ENCODE measurements around the gene PTPRM. TPM values are rescaled to one million over a fixed set of nuclear protein-coding genes. Genes with fewer than 3 reads are reported as not detected.

Gene PTPRM
- total and polyA plus RNA-seq, 2 of the 4 experiments (the other 2 are of a cell fraction), result 28.3 to 51.2 TPM

GRCh38 chr18:7918701-7919100 lies 351.6 kb downstream of the PTPRM start:
- no peak overlapping the region for H3K23ac ChIP-seq (ENCODE audit: low read depth, low read length)
- no peak overlapping the region for H3K56ac ChIP-seq (ENCODE audit: extremely low read depth, insufficient read depth, low read length)
- whole genome bisulfite sequencing, 2 experiments (ENCODE audit: extremely low coverage in 2 of 2, insufficient read length in 1 of 2), result no CpG with 5 or more reads among the region's 2 CpGs
- DNase-seq, result no peak
- no peak overlapping the region for H4K8ac ChIP-seq (ENCODE audit: low read depth in 2 of 2, low read length in 2 of 2)
- H3K14ac ChIP-seq (replicated peaks; ENCODE audit: low read depth, low read length), result no peak overlapping the region
- no peak overlapping the region for H4K91ac ChIP-seq (ENCODE audit: insufficient read depth, low read depth, low read length)
- H3K9ac ChIP-seq (ENCODE audit: low read depth, low read length), result no peak overlapping the region
- ATAC-seq (ENCODE audit: low read depth), result no peak
- no peaks in the 10 kb centered on the region for H3K27me3 ChIP-seq (ENCODE audit: control insufficient read depth, insufficient read depth, low read length)
- no peaks in the 10 kb centered on the region for H3K9me3 ChIP-seq (ENCODE audit: control insufficient read depth, insufficient read depth, low read length)
- CTCF ChIA-PET, result interaction anchor here (0.7 to 1.2 kb wide), 2 partner anchors 10 to 73 kb away, joined by 3 read pairs; no protein-coding TSS in a partner anchor
- no peak overlapping the region for H2AK5ac ChIP-seq (ENCODE audit: low read depth, low read length)
- no peaks in the 10 kb centered on the region for H3K36me3 ChIP-seq (ENCODE audit: control insufficient read depth, insufficient read depth, low read length)
- no peak overlapping the region for H4K5ac ChIP-seq (ENCODE audit: low read depth, low read length)
- H3K18ac ChIP-seq (ENCODE audit: low read depth, low read length), result no peak overlapping the region; the same call in 1 of the 2 replicates
- POLR2A ChIA-PET (ENCODE audit: unreplicated experiment), result no interaction called here
- H2AFZ ChIP-seq (replicated peaks; ENCODE audit: low read length, poor library complexity), result no peak overlapping the region
- H3K4me1 ChIP-seq (ENCODE audit: control insufficient read depth, insufficient read depth, low read length), result peaks cover 10% of the 10 kb centered on the region
- no peak overlapping the region for H2BK120ac ChIP-seq (ENCODE audit: low read depth, low read length)
- H2BK15ac ChIP-seq (ENCODE audit: low read depth, low read length), result no peak overlapping the region
- intact Hi-C loops (cut with micrococcal nuclease), result no loop called here
- H3K79me1 ChIP-seq (ENCODE audit: low read depth in 1 of 2, low read length in 2 of 2), result peaks cover 3 to 14% of the 10 kb centered on the region in 2 experiments
- dilution Hi-C loops (cut with HindIII; ENCODE audit: low sequenced_read_pairs, unreplicated experiment), result no loop called here
- no peak overlapping the region for H3K27ac ChIP-seq (ENCODE audit: insufficient read depth, low read length)
- H2BK20ac ChIP-seq (ENCODE audit: low read depth, low read length), result no peak overlapping the region
- no peaks in the 10 kb centered on the region for H4K20me1 ChIP-seq (ENCODE audit: insufficient read depth, low read length)
- H2BK5ac ChIP-seq (ENCODE audit: low read depth, low read length, poor library complexity, severe bottlenecking), result no peak overlapping the region
- in situ Hi-C loops (cut with MboI; ENCODE audit: low sequenced_read_pairs), result loop anchor here (25.0 kb wide), 1 partner anchor 331 kb away; no protein-coding TSS in a partner anchor
- H3K4ac ChIP-seq (ENCODE audit: low read depth, low read length), result no peak overlapping the region
- H2AK9ac ChIP-seq (replicated peaks; ENCODE audit: low read depth, low read length, poor library complexity), result no peak overlapping the region
- peaks cover 7% of the 10 kb centered on the region for H3K9me1 ChIP-seq (ENCODE audit: insufficient read depth, low read length)
- no peak overlapping the region for H3K4me3 ChIP-seq (ENCODE audit: insufficient read depth, low read depth, low read length)
- TF ChIP-seq USF2 (IDR thresholded peaks at IDR 0.05; ENCODE audit: low read depth, low read length) (no peak), RFX5 (IDR thresholded peaks at IDR 0.05; ENCODE audit: low read depth, low read length) (no peak), POLR2A (IDR thresholded peaks at IDR 0.05; ENCODE audit: low read depth, low read length) (no peak), SMC3 (IDR thresholded peaks at IDR 0.05; ENCODE audit: low read depth, low read length) (no peak), RCOR1 (IDR thresholded peaks at IDR 0.05; ENCODE audit: insufficient replicate concordance, low read length) (no peak), NFE2L2 (IDR thresholded peaks at IDR 0.05; ENCODE audit: low read depth, low read length) (no peak), BHLHE40 (IDR thresholded peaks at IDR 0.05; ENCODE audit: low read depth, low read length) (no peak), CHD1 (IDR thresholded peaks at IDR 0.05; ENCODE audit: low read depth, low read length) (no peak), CEBPB (IDR thresholded peaks at IDR 0.05; ENCODE audit: low read depth, low read length) (no peak), MAFK (IDR thresholded peaks at IDR 0.05; ENCODE audit: low read depth, low read length) (no peak), FOS (IDR thresholded peaks at IDR 0.05; ENCODE audit: low read depth, low read length) (no peak), MXI1 (IDR thresholded peaks at IDR 0.05; ENCODE audit: borderline replicate concordance, low read depth, low read length) (no peak), MAZ (IDR thresholded peaks at IDR 0.05; ENCODE audit: borderline replicate concordance, low read depth, low read length) (no peak), RAD21 (IDR thresholded peaks at IDR 0.05; ENCODE audit: low read length) (no peak), CTCF (conservative IDR thresholded peaks at IDR 0.05; ENCODE audit: low read depth, low read length) (no peak), ELK1 (IDR thresholded peaks at IDR 0.05; ENCODE audit: borderline replicate concordance, low read depth, low read length) (no peak)
- H3K4me2 ChIP-seq (ENCODE audit: low read depth, low read length), result no peak overlapping the region
- no TSS peak for BruUV-seq (replicated peaks)
